NCI-H2029 (cell line): ENCODE results near the gene HAUS8.
"Not testable (repeated sequence)": the region's sequence is repeated elsewhere in the genome, so short reads cannot be mapped to it uniquely, and the experiment has no call there.

Experiments
- DNase-seq: peaks from one replicate; lab custom pipeline; 2025; lab: John Stamatoyannopoulos, UW

The HAUS8 gene

GRCh38 chr19:17101686-17102628 lies 26.7 kb upstream of the HAUS8 start:
- DNase-seq: no peak

DNA sequence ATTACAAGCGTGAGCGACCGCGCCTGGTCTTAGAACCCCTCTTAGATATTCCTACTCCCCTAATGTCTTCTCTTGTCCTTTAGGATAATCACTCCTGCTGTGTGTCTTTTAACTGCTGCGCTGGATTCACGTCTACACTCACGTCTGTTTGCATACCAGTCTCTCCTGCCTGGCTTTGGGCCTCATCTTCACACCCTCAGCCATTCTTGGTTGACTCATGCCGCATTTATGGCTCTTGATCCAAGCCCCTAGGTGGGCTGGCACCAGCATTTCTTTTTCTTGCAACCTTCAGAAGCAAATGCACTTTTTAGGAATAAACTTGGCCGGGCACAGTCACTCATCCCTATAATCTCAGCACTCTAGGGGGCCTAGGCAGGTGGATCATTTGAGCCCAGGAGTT lies 23.1 kb upstream of the HAUS8 start:
- DNase-seq: no peak

DNA sequence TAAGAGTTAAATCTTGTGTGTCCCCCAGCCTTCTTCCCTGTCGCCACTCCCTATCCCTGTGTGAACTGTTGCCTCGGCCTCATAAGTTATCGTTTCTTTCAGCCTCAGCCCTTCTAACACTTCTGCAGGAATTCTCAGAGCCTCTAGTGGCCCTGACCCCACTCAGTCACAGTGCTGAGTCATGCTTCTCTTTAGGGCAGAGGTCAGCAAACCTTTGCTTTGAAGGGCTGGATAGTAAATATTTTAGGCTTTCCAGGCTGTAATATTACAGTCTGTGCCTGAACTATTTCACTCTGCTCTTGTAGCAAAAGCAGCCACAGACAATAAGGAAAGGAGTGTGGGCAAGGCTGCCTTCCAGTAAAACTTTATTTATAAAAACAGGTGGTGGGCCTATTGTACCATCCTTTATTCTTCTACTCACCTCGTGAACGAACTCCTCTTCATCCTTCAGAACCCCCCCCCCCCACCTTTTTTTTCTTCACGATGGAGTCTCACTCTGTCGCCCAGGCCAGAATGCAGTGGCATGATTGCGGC lies 22.4 kb upstream of the HAUS8 start:
- DNase-seq: no peak

GRCh38 chr19:17095141-17095919 lies 20.1 kb upstream of the HAUS8 start:
- no peak for DNase-seq

- not testable (repeated sequence) for DNase-seq
Measured at GRCh38 chr19:17094694-17095093, 19.4 kb upstream of the HAUS8 start.

GRCh38 chr19:17092696-17093095 lies 17.4 kb upstream of the HAUS8 start:
- DNase-seq: no peak

DNA sequence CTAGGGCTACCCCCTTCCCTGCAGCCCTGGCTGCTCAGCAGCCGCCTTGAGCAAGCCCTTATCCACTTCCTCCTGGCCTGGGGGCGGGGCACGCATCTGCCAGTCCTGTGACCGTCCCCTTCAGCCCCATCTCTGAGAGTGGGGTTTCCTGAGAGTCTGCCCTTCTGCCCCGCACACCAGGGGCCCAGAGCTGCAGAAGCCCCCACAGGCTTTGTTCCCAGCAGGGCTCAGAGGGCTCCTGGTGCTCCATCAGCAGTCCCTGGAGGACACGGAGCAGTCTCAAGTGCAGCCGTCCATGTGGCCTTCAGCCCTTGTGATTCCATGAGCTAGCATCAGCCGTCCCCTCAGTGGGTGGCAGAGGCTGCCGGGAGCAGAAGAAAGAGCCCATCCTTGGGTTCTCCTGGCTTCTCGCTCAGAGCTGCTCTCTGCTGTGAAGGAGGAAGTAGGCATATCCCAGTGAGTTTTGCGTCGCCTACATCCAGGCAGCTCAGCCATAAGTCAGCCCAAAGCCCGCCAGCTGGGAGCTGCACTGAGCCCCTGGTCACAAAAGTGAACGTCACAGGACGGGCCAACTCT lies 16.6 kb upstream of the HAUS8 start:
- DNase-seq: no peak

DNA sequence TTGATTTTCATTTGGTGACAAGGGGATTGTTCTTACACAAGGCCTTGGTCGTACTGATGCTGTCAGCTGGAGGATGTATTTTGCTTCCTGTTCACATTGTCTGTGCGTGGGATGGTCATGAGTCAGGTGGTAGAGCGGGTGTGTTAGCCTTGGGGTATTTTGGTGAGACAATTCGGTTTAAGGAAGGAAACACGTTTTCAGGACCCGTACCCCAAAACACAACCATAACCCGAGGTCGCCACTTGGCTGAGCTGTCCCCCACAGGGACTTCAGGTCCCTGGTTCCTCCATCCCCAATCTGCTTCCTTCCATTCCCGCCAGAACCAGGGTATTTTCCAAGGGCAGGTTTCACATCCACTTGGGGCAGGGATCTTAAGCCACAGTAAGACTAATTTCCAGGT lies 15.3 kb upstream of the HAUS8 start:
- no peak for DNase-seq

- DNase-seq: no peak
Measured at GRCh38 chr19:17088552-17088951, 13.3 kb upstream of the HAUS8 start.

DNA sequence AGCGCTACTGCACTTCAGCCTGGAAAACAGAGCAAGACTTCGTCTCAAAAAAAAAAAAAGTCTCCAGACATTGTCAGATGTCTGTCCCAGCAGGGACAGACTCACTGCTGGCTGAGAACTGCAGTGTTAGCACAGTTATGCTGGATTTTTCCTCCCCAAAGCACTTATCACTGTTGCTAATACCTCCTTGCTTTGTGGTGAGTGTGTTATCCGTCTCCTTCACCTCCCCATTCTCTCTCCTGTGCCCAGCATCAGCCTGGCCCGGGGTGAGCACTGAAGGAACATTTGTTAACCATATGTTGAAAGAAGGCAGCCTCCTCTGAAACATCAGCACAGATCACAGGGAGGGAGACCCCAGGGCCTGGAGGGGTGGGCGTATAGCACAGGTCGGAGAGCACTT lies 11.6 kb upstream of the HAUS8 start:
- DNase-seq: no peak

- no peak for DNase-seq
Measured at GRCh38 chr19:17086120-17086519, 10.9 kb upstream of the HAUS8 start.

DNA sequence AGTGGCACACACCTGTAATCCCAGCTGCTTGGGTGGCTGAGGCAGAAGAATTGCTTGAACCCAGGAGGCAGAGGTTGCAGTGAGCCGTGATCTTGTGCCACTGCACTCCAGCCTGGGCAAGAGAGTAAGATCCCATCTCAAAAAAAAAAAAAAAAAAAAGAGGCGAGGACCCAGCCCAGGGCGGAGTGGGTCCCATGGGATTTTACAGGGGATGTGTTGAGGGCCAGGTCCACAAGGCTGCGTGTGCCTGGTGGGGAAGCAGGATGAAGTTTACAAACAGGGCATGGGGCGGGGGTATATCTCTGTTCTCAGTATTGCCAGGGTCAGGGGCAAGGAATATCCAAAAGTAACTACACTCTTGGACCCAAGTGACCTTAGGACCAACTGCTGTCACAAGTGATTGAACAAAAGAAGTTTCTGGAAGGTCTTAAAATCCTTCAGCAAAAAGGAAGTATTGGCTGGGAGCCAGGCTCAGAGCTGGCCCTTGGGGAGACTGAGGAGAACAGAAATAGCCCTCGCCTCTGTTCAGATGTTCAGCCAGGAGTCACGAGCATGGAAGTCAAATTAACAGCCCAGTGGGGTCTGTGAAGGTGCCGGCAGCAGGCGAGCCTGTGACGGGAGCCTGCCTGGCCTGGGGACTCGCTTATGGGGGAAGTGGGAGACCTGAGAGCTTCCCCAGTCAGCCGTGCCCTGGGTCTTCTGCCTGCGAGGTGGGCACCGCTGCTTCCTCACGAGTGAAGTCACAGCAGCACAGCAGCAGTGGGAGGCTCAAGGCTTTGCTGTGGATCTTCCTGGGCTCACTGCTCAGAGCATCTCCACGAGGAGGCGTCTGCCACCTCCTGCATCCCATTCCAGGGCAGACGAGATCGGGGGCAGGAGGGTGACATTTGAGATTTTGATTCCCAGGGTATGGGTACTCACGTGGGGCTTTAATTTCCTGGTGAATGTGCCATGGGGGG lies 6.7 kb upstream of the HAUS8 start:
- no peak for DNase-seq

DNA sequence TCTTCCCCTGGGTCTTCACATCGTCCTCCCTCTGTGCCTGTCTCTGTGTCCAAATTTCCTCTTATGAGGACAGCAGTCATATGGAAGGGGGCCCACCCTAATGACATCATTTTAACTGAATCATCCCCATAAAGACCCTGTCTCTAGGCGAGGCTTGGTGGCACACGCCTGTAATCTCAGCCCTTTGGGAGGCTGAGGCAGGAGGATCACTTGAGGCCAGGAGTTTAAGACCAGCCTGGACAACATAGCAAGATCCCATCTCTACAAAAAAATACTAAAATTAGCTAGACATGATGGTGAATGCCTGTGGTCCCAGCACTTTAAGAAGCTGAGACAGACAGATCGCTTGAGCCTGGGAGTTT lies 5.2 kb upstream of the HAUS8 start:
- no peak for DNase-seq

GRCh38 chr19:17079710-17080439 lies 4.6 kb upstream of the HAUS8 start:
- no peak for DNase-seq

DNA sequence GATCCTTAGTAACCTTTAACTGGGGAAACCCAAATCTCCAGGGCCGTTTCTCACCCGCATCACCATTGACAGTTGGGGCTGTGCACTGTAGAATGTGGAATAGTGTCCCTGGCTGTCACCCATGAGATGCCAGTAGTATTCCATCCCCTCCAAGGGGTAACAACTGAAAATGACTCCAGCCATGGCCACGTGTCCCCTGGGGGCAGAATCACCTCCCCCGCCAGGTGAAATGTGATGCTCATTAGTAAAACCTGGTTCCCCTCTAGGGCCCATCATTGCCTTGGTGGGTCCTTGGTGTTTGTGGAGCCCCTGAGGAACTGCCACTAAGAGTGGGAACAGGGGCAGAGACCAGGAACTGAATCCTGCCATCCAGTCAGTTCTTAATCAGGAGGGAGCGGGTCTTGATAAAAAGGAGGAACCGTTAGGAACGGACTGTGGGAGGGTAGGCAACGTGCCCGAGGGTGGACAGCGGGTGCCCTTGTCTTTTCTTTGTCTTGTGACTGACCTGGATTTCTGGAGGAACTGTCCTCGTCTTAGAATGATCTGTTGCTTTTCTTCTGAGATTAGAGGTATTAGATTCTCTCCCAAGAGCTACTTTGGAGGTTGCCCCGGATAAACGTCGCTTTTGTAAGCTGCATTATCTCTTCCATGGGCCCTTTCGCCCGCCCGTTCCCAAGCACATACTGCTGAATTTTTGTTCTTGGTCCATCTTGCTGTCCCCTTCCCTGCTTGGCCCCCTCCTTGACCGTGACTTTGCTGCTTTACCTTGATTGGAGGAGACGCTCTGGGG lies 3.9 kb upstream of the HAUS8 start:
- no peak for DNase-seq

DNA sequence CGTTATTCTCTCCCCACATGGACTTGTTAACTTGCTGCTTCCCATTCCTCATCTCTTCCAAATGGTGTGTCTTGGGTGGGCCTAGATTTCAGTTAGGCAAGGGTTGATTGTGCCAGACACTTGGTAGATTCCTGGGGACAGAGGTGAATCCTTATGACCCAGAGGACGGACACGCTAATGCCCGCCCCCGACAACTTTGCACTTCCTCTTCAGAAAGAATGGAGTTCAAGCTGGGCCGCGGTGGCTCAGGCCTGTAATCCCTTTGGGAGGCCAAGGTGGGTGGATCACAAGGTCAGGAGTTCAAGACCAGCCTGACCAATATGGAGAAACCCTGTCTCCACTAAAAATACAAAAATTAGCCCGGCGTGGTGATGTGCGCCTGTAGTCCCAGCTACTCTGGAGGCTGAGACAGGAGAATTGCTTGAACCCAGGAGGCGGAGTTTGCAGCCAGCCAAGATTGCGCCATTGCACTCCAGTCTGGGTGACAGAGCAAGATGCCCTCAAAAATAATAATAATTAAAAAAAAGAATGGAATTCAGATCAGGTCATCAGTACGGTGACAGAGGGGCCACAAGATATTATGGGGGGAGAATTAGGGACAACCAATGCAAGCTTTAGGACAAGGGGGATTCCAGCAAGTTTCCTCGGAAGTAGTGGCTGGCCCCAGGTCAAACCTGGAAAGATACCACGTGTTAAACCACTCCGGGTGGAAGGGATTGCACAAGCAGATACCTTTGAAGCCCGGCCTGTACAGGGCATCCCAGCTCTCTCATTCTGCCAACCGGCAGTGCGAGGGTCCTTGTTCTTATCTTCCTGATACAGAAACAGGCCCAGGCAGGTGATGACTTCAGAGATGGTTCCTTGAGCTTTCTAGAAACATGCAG lies 3.0 kb upstream of the HAUS8 start:
- no peak for DNase-seq

GRCh38 chr19:17077447-17078028 lies 2.3 kb upstream of the HAUS8 start:
- no peak for DNase-seq

DNA sequence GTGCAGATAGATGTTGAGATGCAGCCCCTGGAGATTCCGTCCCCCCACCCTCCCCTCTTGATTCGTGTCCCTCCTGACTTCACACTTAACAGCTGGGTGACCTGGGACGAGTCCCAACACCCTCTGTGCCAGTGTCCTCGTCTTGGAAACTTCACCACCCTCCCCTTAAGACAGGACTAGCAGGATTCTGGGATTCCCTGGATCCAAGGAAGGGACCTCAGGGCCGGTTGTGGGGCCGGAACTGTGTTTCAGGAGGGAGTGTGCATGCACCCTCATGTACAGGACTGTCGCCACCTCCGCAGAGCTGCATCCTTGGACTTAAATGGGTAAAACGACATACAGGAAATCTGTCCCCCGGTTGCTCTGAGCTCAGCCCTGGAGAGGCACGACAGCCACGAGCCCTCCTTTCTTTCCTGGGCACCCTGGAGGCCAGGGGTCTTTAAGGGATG lies 1.3 kb upstream of the HAUS8 start:
- DNase-seq: no peak
